Astrocyte (in vitro differentiated cells and primary cell): ENCODE measurements around the gene CLASP1.

Experiments
- CTCF ChIP-seq: IDR thresholded peaks from 2 replicates; pipeline ENCODE4 v1.5.1; 2011; ENCODE audit warnings: low read depth, mild to moderate bottlenecking, inconsistent platforms, low read length, moderate library complexity; ENCODE audit not compliant: insufficient read depth
- EZH2 ChIP-seq: IDR thresholded peaks from 2 replicates; pipeline ENCODE4 v1.6.1; 2012; ENCODE audit warnings: mild to moderate bottlenecking, low read length, inconsistent platforms; ENCODE audit not compliant: insufficient read depth

- no peak for TF ChIP-seq CTCF
- no peak for TF ChIP-seq EZH2
Measured at GRCh38 chr2:121667618-121668017, 18.4 kb upstream of the CLASP1 start.
